GM12864 (cell line): ENCODE results near the gene TRMT10A.

Source experiments
- DNase-seq: peaks from one replicate; pipeline ENCODE4 v3.0.0-alpha.2; 2011; ENCODE audit warnings: low read depth
- H3K4me3 ChIP-seq: 2 replicates; pipeline ENCODE4 v1.5.1; 2011; ENCODE audit warnings: mild to moderate bottlenecking, low read depth, low read length, control low read depth
- TF ChIP-seq, protein P1 (sequence below): IDR thresholded peaks from 2 replicates; pipeline ENCODE4 v1.5.1; 2011; ENCODE audit warnings: low read depth, mild to moderate bottlenecking, moderate library complexity, low read length, control low read depth, inconsistent platforms; ENCODE audit errors: missing control alignments

The TRMT10A gene

DNA sequence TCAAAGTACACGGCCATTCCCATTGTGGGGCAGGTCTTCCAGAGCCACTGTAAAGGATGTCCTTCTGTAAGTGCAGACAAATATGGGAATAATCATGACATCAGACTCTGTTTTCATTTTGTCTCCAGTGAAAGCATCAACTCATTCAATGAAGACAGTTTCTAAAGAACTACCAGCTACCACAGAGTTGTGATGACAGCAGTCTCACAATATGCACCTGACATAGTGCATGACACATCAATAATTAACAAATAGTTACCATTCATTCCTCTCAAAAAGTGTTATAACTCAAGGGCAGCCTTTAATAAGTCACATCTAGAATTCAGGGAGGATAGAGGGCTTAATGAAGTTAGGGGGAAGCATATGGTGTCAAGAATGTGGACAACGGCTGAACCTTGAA lies 31.0 kb upstream of the TRMT10A start:
- H3K4me3 ChIP-seq, result no peak overlapping the region
- no peak for DNase-seq
- TF ChIP-seq, protein P1, sequence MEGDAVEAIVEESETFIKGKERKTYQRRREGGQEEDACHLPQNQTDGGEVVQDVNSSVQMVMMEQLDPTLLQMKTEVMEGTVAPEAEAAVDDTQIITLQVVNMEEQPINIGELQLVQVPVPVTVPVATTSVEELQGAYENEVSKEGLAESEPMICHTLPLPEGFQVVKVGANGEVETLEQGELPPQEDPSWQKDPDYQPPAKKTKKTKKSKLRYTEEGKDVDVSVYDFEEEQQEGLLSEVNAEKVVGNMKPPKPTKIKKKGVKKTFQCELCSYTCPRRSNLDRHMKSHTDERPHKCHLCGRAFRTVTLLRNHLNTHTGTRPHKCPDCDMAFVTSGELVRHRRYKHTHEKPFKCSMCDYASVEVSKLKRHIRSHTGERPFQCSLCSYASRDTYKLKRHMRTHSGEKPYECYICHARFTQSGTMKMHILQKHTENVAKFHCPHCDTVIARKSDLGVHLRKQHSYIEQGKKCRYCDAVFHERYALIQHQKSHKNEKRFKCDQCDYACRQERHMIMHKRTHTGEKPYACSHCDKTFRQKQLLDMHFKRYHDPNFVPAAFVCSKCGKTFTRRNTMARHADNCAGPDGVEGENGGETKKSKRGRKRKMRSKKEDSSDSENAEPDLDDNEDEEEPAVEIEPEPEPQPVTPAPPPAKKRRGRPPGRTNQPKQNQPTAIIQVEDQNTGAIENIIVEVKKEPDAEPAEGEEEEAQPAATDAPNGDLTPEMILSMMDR, result no peak

DNA sequence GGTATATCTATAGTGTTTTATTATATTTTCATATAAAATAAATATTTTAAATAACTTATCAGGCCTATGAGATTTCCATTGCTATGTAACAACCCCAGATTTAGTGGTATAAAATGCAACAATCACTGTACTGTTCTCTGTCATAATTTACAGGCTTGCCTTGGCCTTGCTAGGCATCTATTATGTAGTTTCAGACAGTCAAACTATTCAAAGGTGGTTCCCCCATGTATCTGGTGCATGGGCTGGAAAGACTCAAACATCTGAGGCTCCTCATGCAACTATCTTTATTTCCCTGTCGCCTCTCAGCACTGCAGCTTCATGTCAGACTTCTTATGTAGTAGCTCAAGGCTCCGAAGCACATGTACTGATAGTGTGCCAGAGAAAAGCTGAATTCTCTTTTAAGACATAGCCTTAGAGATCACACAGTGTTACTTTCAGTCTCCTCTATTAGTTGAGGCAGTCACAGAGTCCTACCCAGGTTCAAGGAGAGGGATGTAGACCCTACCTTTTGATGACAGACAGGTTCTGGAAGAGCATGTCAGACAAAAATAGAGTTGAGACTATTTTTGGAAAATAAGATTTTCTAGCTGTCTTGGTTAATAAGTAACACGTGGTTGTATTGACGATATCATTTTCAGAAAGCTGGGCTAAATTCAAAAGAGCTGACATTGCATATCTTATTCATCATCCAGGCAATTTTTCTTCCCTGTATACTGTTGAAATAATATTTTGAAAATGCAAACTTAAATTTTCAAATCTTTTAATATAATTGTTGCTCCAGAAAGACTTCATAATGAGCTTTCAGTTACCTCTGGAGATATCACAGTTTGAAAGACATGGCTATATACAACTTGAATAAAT lies 30.2 kb upstream of the TRMT10A start:
- H3K4me3 ChIP-seq, result no peak overlapping the region
- no peak for DNase-seq
- TF ChIP-seq, protein P1, result no peak

- no peak overlapping the region for H3K4me3 ChIP-seq
- TF ChIP-seq, protein P1, result no peak
- no peak for DNase-seq
Observed at GRCh38 chr4:99591757-99592156, 27.9 kb upstream of the TRMT10A start.

DNA sequence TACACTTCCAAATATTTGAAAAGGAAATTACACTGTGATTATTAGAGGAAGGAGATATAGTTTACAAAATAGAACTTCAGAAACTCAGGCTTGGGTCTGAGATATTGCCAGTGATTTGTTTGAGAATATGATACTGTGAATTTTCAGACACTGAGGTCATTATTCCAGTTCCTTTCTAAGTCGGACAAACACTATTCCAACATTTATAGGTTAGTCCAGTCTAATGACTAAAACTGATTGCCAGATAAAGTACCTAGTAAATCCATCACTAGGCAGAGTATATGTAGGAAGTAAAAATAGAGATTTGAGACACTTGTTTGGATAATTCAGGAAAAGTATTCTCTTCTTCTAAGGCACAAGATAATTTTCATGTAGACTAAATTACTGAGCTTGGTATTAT lies 24.0 kb upstream of the TRMT10A start:
- no peak overlapping the region for H3K4me3 ChIP-seq
- DNase-seq, result no peak
- TF ChIP-seq, protein P1, result no peak

DNA sequence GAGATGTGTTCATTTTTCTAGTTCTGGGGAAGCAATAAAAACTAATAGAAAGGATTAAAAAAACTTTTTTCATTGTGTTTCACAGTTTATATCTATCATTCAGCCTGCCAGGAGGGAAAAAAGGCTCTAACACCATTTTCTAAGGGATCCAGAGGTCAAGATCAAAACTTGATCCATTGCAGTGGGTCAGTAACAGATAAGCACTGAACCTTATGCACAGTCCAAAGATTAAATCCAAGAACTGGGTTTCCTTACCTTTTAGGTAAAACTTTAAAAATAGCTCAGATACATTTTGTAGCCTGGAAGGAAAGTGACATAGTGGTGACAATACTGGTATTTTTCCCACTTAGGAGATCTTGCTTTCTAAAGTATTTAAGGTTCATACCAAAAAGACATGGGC lies 23.5 kb upstream of the TRMT10A start:
- no peak overlapping the region for H3K4me3 ChIP-seq
- TF ChIP-seq, protein P1, result no peak
- no peak for DNase-seq

DNA sequence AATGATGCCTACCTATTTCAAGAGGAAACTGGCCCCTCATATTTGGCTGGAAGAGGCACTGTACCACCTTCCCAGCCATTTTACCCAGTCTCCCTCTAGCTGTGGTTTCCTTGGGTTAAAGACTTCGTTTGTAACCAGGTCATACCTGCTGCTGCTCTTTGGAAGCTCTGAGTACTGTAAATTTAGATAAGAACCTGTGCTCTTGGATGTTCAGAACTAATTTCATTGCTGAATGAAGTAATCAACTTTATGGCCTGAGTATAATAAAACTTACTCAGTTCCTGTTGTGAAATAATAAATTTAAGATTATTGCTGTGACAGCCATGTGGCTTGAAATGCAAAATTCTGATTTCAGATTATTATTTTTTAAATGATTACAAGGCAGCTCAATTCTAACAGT lies 23.0 kb upstream of the TRMT10A start:
- no peak for DNase-seq
- TF ChIP-seq, protein P1, result no peak
- no peak overlapping the region for H3K4me3 ChIP-seq

GRCh38 chr4:99586322-99586721 lies 22.5 kb upstream of the TRMT10A start:
- TF ChIP-seq, protein P1, result no peak
- H3K4me3 ChIP-seq, result no peak overlapping the region
- no peak for DNase-seq
